ENCODE data around the gene CDO1.

Gene CDO1

GRCh38 chr5:115778417-115778816 lies 38.0 kb downstream of the CDO1 start:
- DNase-seq: no peak

- DNase-seq: no peak
Observed at GRCh38 chr5:115776989-115777388, 39.5 kb downstream of the CDO1 start.

- DNase-seq: no peak
Observed at GRCh38 chr5:115775999-115776398, 40.5 kb downstream of the CDO1 start.

- no peak for DNase-seq
Observed at GRCh38 chr5:115774684-115775083, 41.8 kb downstream of the CDO1 start.

- DNase-seq: no peak
Observed at GRCh38 chr5:115772731-115773475, 43.6 kb downstream of the CDO1 start.

GRCh38 chr5:115770466-115770865 lies 46.0 kb downstream of the CDO1 start:
- DNase-seq: no peak

- no peak for DNase-seq
Observed at GRCh38 chr5:115767424-115767823, 49.0 kb downstream of the CDO1 start.

- DNase-seq: no peak
Observed at GRCh38 chr5:115766608-115767007, 49.9 kb downstream of the CDO1 start.

DNA sequence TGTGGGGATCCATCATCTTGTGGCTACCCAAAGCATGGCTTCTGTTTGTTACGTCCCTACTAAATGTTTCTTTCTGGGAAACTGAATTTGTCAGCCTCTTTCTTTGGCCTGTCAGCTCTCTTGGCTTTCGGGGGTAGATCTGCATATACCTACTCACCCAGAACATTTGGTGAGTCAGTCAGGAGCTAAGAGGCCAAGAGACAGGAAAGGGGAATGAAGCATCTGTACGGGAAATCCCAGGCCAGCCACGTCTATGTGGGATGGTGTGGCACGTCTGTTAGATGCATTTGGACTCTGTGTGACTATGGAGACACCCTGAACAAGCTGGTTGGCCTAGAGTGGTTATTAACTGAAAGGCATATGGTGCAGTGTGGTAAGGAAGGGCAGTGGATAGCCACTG lies 58.1 kb downstream of the CDO1 start:
- no peak for DNase-seq

DNA sequence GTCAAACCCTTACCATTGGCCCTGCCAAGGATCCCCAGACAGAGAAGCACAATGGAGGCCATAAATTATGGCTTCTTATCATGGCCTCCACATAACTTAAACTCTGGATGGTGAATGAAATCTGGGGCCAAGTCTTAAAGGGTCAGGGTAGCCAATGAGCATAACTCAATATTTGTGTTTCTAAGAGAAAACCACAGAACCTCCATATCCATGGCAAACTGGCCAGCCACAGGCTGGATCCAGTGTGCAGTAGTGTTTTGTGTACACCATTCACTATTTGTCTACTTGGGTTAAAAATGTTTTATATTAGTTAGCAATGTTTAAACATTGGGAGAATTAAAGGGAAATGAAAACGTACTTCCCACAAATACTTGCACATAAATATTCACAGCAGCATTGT lies 60.8 kb downstream of the CDO1 start:
- no peak for DNase-seq
